ENCODE results near the gene LAMTOR3.

DNA sequence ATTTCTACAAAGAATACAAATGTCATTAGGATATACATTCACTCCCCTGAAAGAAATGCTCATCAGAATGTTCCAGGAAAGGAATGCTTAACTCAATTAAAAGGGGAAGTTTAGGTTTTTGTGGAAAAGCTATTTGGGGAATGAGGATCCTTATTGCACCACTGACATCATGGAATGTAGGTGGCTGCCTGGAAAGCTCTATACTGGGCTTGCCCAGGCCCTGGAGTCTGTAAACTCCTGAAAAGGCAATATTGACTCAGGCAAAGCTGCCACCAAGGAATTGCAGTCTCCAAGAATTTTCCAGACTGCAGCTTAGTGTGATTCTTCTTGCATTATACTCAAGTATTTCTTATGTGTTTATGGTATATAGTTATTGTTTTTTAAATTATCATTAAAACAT is 61.9 kb downstream of the LAMTOR3 start:
- TF ChIP-seq, protein P1, sequence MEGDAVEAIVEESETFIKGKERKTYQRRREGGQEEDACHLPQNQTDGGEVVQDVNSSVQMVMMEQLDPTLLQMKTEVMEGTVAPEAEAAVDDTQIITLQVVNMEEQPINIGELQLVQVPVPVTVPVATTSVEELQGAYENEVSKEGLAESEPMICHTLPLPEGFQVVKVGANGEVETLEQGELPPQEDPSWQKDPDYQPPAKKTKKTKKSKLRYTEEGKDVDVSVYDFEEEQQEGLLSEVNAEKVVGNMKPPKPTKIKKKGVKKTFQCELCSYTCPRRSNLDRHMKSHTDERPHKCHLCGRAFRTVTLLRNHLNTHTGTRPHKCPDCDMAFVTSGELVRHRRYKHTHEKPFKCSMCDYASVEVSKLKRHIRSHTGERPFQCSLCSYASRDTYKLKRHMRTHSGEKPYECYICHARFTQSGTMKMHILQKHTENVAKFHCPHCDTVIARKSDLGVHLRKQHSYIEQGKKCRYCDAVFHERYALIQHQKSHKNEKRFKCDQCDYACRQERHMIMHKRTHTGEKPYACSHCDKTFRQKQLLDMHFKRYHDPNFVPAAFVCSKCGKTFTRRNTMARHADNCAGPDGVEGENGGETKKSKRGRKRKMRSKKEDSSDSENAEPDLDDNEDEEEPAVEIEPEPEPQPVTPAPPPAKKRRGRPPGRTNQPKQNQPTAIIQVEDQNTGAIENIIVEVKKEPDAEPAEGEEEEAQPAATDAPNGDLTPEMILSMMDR (conservative IDR thresholded peaks at IDR 0.05; ENCODE audit: low read depth in 2 of 2): no peak
- no peak for TF ChIP-seq EZH2 (IDR thresholded peaks at IDR 0.05; ENCODE audit: low read depth, unreplicated experiment)
- TF ChIP-seq POLR2AphosphoS5 (IDR thresholded peaks at IDR 0.05; ENCODE audit: low read depth): no peak
- no peak for TF ChIP-seq EZH2phosphoT487 (IDR thresholded peaks at IDR 0.05; ENCODE audit: unreplicated experiment)
- no peak for TF ChIP-seq NANOG (IDR thresholded peaks at IDR 0.05; ENCODE audit: borderline replicate concordance)
- TF ChIP-seq JUNB (IDR thresholded peaks at IDR 0.05; ENCODE audit: unreplicated experiment): no peak
- no peak for TF ChIP-seq CREB1 (CRISPR knock-in tag; IDR thresholded peaks at IDR 0.05; ENCODE audit: low read depth)
- TF ChIP-seq, protein P2, sequence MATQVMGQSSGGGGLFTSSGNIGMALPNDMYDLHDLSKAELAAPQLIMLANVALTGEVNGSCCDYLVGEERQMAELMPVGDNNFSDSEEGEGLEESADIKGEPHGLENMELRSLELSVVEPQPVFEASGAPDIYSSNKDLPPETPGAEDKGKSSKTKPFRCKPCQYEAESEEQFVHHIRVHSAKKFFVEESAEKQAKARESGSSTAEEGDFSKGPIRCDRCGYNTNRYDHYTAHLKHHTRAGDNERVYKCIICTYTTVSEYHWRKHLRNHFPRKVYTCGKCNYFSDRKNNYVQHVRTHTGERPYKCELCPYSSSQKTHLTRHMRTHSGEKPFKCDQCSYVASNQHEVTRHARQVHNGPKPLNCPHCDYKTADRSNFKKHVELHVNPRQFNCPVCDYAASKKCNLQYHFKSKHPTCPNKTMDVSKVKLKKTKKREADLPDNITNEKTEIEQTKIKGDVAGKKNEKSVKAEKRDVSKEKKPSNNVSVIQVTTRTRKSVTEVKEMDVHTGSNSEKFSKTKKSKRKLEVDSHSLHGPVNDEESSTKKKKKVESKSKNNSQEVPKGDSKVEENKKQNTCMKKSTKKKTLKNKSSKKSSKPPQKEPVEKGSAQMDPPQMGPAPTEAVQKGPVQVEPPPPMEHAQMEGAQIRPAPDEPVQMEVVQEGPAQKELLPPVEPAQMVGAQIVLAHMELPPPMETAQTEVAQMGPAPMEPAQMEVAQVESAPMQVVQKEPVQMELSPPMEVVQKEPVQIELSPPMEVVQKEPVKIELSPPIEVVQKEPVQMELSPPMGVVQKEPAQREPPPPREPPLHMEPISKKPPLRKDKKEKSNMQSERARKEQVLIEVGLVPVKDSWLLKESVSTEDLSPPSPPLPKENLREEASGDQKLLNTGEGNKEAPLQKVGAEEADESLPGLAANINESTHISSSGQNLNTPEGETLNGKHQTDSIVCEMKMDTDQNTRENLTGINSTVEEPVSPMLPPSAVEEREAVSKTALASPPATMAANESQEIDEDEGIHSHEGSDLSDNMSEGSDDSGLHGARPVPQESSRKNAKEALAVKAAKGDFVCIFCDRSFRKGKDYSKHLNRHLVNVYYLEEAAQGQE (IDR thresholded peaks at IDR 0.05; ENCODE audit: unreplicated experiment): no peak
- no peak for TF ChIP-seq ZNF331 (CRISPR knock-in tag; IDR thresholded peaks at IDR 0.05; ENCODE audit: low read depth)
- TF ChIP-seq, protein P3, sequence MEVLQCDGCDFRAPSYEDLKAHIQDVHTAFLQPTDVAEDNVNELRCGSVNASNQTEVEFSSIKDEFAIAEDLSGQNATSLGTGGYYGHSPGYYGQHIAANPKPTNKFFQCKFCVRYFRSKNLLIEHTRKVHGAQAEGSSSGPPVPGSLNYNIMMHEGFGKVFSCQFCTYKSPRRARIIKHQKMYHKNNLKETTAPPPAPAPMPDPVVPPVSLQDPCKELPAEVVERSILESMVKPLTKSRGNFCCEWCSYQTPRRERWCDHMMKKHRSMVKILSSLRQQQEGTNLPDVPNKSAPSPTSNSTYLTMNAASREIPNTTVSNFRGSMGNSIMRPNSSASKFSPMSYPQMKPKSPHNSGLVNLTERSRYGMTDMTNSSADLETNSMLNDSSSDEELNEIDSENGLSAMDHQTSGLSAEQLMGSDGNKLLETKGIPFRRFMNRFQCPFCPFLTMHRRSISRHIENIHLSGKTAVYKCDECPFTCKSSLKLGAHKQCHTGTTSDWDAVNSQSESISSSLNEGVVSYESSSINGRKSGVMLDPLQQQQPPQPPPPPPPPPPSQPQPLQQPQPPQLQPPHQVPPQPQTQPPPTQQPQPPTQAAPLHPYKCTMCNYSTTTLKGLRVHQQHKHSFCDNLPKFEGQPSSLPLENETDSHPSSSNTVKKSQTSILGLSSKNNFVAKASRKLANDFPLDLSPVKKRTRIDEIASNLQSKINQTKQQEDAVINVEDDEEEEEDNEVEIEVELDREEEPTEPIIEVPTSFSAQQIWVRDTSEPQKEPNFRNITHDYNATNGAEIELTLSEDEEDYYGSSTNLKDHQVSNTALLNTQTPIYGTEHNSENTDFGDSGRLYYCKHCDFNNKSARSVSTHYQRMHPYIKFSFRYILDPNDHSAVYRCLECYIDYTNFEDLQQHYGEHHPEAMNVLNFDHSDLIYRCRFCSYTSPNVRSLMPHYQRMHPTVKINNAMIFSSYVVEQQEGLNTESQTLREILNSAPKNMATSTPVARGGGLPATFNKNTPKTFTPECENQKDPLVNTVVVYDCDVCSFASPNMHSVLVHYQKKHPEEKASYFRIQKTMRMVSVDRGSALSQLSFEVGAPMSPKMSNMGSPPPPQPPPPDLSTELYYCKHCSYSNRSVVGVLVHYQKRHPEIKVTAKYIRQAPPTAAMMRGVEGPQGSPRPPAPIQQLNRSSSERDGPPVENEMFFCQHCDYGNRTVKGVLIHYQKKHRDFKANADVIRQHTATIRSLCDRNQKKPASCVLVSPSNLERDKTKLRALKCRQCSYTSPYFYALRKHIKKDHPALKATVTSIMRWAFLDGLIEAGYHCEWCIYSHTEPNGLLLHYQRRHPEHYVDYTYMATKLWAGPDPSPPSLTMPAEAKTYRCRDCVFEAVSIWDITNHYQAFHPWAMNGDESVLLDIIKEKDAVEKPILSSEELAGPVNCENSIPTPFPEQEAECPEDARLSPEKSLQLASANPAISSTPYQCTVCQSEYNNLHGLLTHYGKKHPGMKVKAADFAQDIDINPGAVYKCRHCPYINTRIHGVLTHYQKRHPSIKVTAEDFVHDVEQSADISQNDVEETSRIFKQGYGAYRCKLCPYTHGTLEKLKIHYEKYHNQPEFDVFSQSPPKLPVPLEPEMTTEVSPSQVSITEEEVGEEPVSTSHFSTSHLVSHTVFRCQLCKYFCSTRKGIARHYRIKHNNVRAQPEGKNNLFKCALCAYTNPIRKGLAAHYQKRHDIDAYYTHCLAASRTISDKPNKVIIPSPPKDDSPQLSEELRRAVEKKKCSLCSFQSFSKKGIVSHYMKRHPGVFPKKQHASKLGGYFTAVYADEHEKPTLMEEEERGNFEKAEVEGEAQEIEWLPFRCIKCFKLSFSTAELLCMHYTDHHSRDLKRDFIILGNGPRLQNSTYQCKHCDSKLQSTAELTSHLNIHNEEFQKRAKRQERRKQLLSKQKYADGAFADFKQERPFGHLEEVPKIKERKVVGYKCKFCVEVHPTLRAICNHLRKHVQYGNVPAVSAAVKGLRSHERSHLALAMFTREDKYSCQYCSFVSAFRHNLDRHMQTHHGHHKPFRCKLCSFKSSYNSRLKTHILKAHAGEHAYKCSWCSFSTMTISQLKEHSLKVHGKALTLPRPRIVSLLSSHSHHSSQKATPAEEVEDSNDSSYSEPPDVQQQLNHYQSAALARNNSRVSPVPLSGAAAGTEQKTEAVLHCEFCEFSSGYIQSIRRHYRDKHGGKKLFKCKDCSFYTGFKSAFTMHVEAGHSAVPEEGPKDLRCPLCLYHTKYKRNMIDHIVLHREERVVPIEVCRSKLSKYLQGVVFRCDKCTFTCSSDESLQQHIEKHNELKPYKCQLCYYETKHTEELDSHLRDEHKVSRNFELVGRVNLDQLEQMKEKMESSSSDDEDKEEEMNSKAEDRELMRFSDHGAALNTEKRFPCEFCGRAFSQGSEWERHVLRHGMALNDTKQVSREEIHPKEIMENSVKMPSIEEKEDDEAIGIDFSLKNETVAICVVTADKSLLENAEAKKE (CRISPR knock-in tag; IDR thresholded peaks at IDR 0.05): no peak
- TF ChIP-seq, protein P4, sequence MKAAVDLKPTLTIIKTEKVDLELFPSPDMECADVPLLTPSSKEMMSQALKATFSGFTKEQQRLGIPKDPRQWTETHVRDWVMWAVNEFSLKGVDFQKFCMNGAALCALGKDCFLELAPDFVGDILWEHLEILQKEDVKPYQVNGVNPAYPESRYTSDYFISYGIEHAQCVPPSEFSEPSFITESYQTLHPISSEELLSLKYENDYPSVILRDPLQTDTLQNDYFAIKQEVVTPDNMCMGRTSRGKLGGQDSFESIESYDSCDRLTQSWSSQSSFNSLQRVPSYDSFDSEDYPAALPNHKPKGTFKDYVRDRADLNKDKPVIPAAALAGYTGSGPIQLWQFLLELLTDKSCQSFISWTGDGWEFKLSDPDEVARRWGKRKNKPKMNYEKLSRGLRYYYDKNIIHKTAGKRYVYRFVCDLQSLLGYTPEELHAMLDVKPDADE (IDR thresholded peaks at IDR 0.05): no peak
- TF ChIP-seq ZNF114 (CRISPR knock-in tag; IDR thresholded peaks at IDR 0.05): no peak

Measured in GM23338 (cell line).